ENCODE results near the gene FAM171A2. TPM values are rescaled to one million over a fixed set of nuclear protein-coding genes. Genes with fewer than 3 reads are reported as not detected.

The FAM171A2 gene
- total RNA-seq, 1 experiment from 2014 or later: 27.5 TPM

GRCh38 chr17:44376779-44377178 lies 13.1 kb upstream of the FAM171A2 start:
- H3K9me3 ChIP-seq (ENCODE audit: control insufficient read depth, low read depth, low read length): no peaks in the 10 kb centered on the region
- no peak overlapping the region for H3K18ac ChIP-seq (ENCODE audit: insufficient read length, low read depth, low read length)
- no peaks in the 10 kb centered on the region for H3K79me2 ChIP-seq (ENCODE audit: insufficient read depth, low read length)
- no peak overlapping the region for H2BK20ac ChIP-seq (ENCODE audit: low read depth, low read length, poor library complexity, severe bottlenecking)
- H3T11ph ChIP-seq (ENCODE audit: low read length): no peak overlapping the region
- peaks cover 8% of the 10 kb centered on the region for H3K4me1 ChIP-seq (ENCODE audit: insufficient read depth, low read length)
- no peak overlapping the region for H2BK120ac ChIP-seq (ENCODE audit: low read depth, low read length, poor library complexity, severe bottlenecking)
- no peak overlapping the region for H4K8ac ChIP-seq (replicated peaks; ENCODE audit: insufficient read length, low read depth, low read length)
- H3K27me3 ChIP-seq (ENCODE audit: insufficient read depth, low read length): no peaks in the 10 kb centered on the region; the same call in 1 of the 2 replicates
- H2AFZ ChIP-seq (ENCODE audit: low read length): no peak overlapping the region
- no peak overlapping the region for H3K4me2 ChIP-seq (ENCODE audit: insufficient read depth, insufficient read length, low read length)
- no peak overlapping the region for H3K27ac ChIP-seq (ENCODE audit: insufficient read length, low read depth, low read length)
- H3K9ac ChIP-seq (ENCODE audit: extremely low read depth, insufficient read length, low read length): no peak overlapping the region
- H4K5ac ChIP-seq (ENCODE audit: insufficient read length, low read depth, low read length): no peak overlapping the region
- H3K36me3 Mint-ChIP-seq (ENCODE audit: insufficient read depth in 1 of 3, low read depth in 3 of 3): peaks cover 0 to 4% (median 0%) of the 10 kb centered on the region in 3 experiments; a peak in 1 of 7 replicates
- H3K4ac ChIP-seq (ENCODE audit: low read depth, low read length): no peak overlapping the region
- H3K23ac ChIP-seq (ENCODE audit: insufficient read length, low read depth, low read length): no peak overlapping the region
- H3K79me1 ChIP-seq (ENCODE audit: insufficient read depth, low read depth, low read length, poor library complexity, severe bottlenecking): no peaks in the 10 kb centered on the region
- H3K56ac ChIP-seq (ENCODE audit: insufficient read length, low read depth, low read length): no peak overlapping the region
- H3K27me3 Mint-ChIP-seq (ENCODE audit: low read depth): peaks cover 5% of the 10 kb centered on the region
- H2AK5ac ChIP-seq (ENCODE audit: insufficient read length, low read length): no peak overlapping the region
- H3K4me1 Mint-ChIP-seq: peaks cover 10 to 25% of the 10 kb centered on the region in 2 experiments
- H2BK15ac ChIP-seq (ENCODE audit: low read depth, low read length): no peak overlapping the region
- no peak overlapping the region for H4K91ac ChIP-seq (ENCODE audit: insufficient read length, low read depth, low read length)
- WGBS (ENCODE audit: extremely low coverage, insufficient read length, low lambda C conversion rate): no CpG with 5 or more reads among the region's 12 CpGs
- no peak for TF ChIP-seq CTCF (conservative IDR thresholded peaks at IDR 0.05)
- H3K14ac ChIP-seq (ENCODE audit: insufficient read depth, low read length): no peak overlapping the region
- no peak overlapping the region for H3K27ac Mint-ChIP-seq
- H3K9me3 Mint-ChIP-seq: no peaks in the 10 kb centered on the region; a peak in 1 of 5 replicates
- no peak overlapping the region; a peak in 1 of 5 replicates for H3K4me3 Mint-ChIP-seq
- no peak overlapping the region for H2BK5ac ChIP-seq (ENCODE audit: insufficient read length, low read length)
- no peaks in the 10 kb centered on the region for H4K20me1 ChIP-seq (ENCODE audit: control insufficient read depth, insufficient read depth, insufficient read length)
- peaks cover 5% of the 10 kb centered on the region for H3K23me2 ChIP-seq (ENCODE audit: insufficient read length, low read depth, low read length, poor library complexity, severe bottlenecking)
- no peak overlapping the region for H2BK12ac ChIP-seq (ENCODE audit: insufficient read length, low read depth, low read length)
- no peak for DNase-seq

Measured in H9 (cell line).